Loucy (cell line): ENCODE results near the gene CASK.

ENCODE experiments used
- H2AFZ ChIP-seq: fragments of 200-600 bp; sonication (generic); 2 replicates; pipeline ENCODE4 v1.6.0; 2016; ENCODE audit warnings: antibody characterized with exemption, mild to moderate bottlenecking, low read length, moderate library complexity
- H3F3A ChIP-seq: fragments of 200-600 bp; 2 replicates; pipeline ENCODE4 v1.6.0; 2016; ENCODE audit warnings: antibody characterized with exemption, low read depth, mild to moderate bottlenecking
- H3K27me3 ChIP-seq: fragments of 200-600 bp; sonication (generic); 2 replicates; pipeline ENCODE4 v1.6.1; 2014; ENCODE audit warnings: low read length, mild to moderate bottlenecking; ENCODE audit not compliant: insufficient read depth, poor library complexity, severe bottlenecking
- H3K36me3 ChIP-seq: fragments of 200-600 bp; sonication (generic); 2 replicates; pipeline ENCODE4 v1.6.1; 2016; ENCODE audit warnings: low read length; ENCODE audit not compliant: insufficient read depth
- H3K4me1 ChIP-seq: fragments of 200-600 bp; sonication (generic); 2 replicates; pipeline ENCODE4 v1.5.1; 2014; ENCODE audit warnings: low read length, mild to moderate bottlenecking; ENCODE audit not compliant: insufficient read depth, poor library complexity, severe bottlenecking
- H3K4me2 ChIP-seq: fragments of 200-600 bp; sonication (generic); 2 replicates; pipeline ENCODE4 v1.6.0; 2014; ENCODE audit warnings: antibody characterized with exemption, low read length, low read depth, mild to moderate bottlenecking; ENCODE audit not compliant: poor library complexity, severe bottlenecking
- H3K4me3 ChIP-seq: fragments of 200-600 bp; sonication (generic); 2 replicates; pipeline ENCODE4 v1.5.1; 2014; ENCODE audit warnings: low read length, mild to moderate bottlenecking, mixed read lengths; ENCODE audit not compliant: poor library complexity, severe bottlenecking
- H3K79me2 ChIP-seq: fragments of 200-600 bp; sonication (generic); 2 replicates; pipeline ENCODE4 v1.6.1; 2014; ENCODE audit warnings: low read length; ENCODE audit not compliant: insufficient read depth
- H3K9ac ChIP-seq: fragments of 200-600 bp; sonication (generic); 2 replicates; pipeline ENCODE4 v1.6.0; 2014; ENCODE audit warnings: mild to moderate bottlenecking, low read depth, low read length, moderate library complexity; ENCODE audit not compliant: poor library complexity, severe bottlenecking
- H3K9me2 ChIP-seq: fragments of 200-600 bp; sonication (generic); replicated peaks from 2 replicates; pipeline ENCODE4 v1.6.1; 2016; ENCODE audit warnings: low read depth, low read length, mixed read lengths
- H3K9me3 ChIP-seq: fragments of 200-600 bp; sonication (generic); 2 replicates; pipeline ENCODE4 v1.6.1; 2014; ENCODE audit warnings: mild to moderate bottlenecking, antibody characterized with exemption, low read length, low read depth; ENCODE audit not compliant: insufficient read depth
- H4K20me1 ChIP-seq: fragments of 200-600 bp; sonication (generic); 2 replicates; pipeline ENCODE4 v1.6.0; 2014; ENCODE audit warnings: antibody characterized with exemption, low read length, mild to moderate bottlenecking; ENCODE audit not compliant: insufficient read depth, poor library complexity, severe bottlenecking
- EZH2phosphoT487 ChIP-seq: fragments of 200-600 bp; IDR thresholded peaks from 2 replicates; pipeline ENCODE4 v1.6.1; 2018; ENCODE audit warnings: antibody characterized with exemption, mild to moderate bottlenecking, moderate library complexity, borderline replicate concordance
- TF ChIP-seq, protein P1 (sequence below): fragments of 200-600 bp; sonication (generic); conservative IDR thresholded peaks from 2 replicates; pipeline ENCODE4 v1.5.1; 2014; ENCODE audit warnings: mild to moderate bottlenecking, antibody characterized with exemption, low read length

CASK gene

GRCh38 chrX:41526925-41527324, 396.4 kb downstream of the CASK start:
- H3K4me1 ChIP-seq: no peaks in the 10 kb centered on the region
- H3F3A ChIP-seq: no peaks in the 10 kb centered on the region
- H4K20me1 ChIP-seq: no peaks in the 10 kb centered on the region
- no peak overlapping the region for H3K9ac ChIP-seq
- H3K36me3 ChIP-seq: peaks cover 23% of the 10 kb centered on the region; the same call in 1 of the 2 replicates
- H3K9me3 ChIP-seq: no peaks in the 10 kb centered on the region
- H3K27me3 ChIP-seq: no peaks in the 10 kb centered on the region
- H3K9me2 ChIP-seq: no peaks in the 10 kb centered on the region
- no peak overlapping the region for H3K4me2 ChIP-seq
- no peaks in the 10 kb centered on the region for H3K79me2 ChIP-seq
- no peak overlapping the region for H2AFZ ChIP-seq
- H3K4me3 ChIP-seq: no peak overlapping the region
- TF ChIP-seq EZH2phosphoT487: no peak
- TF ChIP-seq, protein P1, sequence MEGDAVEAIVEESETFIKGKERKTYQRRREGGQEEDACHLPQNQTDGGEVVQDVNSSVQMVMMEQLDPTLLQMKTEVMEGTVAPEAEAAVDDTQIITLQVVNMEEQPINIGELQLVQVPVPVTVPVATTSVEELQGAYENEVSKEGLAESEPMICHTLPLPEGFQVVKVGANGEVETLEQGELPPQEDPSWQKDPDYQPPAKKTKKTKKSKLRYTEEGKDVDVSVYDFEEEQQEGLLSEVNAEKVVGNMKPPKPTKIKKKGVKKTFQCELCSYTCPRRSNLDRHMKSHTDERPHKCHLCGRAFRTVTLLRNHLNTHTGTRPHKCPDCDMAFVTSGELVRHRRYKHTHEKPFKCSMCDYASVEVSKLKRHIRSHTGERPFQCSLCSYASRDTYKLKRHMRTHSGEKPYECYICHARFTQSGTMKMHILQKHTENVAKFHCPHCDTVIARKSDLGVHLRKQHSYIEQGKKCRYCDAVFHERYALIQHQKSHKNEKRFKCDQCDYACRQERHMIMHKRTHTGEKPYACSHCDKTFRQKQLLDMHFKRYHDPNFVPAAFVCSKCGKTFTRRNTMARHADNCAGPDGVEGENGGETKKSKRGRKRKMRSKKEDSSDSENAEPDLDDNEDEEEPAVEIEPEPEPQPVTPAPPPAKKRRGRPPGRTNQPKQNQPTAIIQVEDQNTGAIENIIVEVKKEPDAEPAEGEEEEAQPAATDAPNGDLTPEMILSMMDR: no peak

- Histone ChIP-seq H3K9me2 (no peaks in the 10 kb centered on the region), H3K4me1 (no peaks in the 10 kb centered on the region), H3K79me2 (no peaks in the 10 kb centered on the region), H3K36me3 (peaks cover 23% of the 10 kb centered on the region; the same call in 1 of the 2 replicates), H3F3A (no peaks in the 10 kb centered on the region), H2AFZ (no peak overlapping the region), H3K9me3 (no peaks in the 10 kb centered on the region), H3K4me3 (no peak overlapping the region), H3K4me2 (no peak overlapping the region), H3K27me3 (no peaks in the 10 kb centered on the region), H4K20me1 (no peaks in the 10 kb centered on the region), H3K9ac (no peak overlapping the region)
- TF ChIP-seq, protein P1: no peak
- no peak for TF ChIP-seq EZH2phosphoT487
Observed at GRCh38 chrX:41526271-41526670, 397.1 kb downstream of the CASK start.

GRCh38 chrX:41522671-41523070, 400.7 kb downstream of the CASK start:
- H3K79me2 ChIP-seq: no peaks in the 10 kb centered on the region
- no peaks in the 10 kb centered on the region for H4K20me1 ChIP-seq
- no peak overlapping the region for H3K4me2 ChIP-seq
- no peak overlapping the region for H3K9ac ChIP-seq
- no peak overlapping the region for H2AFZ ChIP-seq
- no peaks in the 10 kb centered on the region for H3K9me2 ChIP-seq
- no peak for TF ChIP-seq EZH2phosphoT487
- TF ChIP-seq, protein P1: no peak
- no peak overlapping the region for H3K4me3 ChIP-seq
- no peaks in the 10 kb centered on the region for H3K9me3 ChIP-seq
- no peaks in the 10 kb centered on the region; the same call in 1 of the 2 replicates for H3K36me3 ChIP-seq
- no peaks in the 10 kb centered on the region for H3F3A ChIP-seq
- H3K27me3 ChIP-seq: no peaks in the 10 kb centered on the region
- no peaks in the 10 kb centered on the region for H3K4me1 ChIP-seq
